ENCODE measurements around the gene NEO1.

The NEO1 gene

DNA sequence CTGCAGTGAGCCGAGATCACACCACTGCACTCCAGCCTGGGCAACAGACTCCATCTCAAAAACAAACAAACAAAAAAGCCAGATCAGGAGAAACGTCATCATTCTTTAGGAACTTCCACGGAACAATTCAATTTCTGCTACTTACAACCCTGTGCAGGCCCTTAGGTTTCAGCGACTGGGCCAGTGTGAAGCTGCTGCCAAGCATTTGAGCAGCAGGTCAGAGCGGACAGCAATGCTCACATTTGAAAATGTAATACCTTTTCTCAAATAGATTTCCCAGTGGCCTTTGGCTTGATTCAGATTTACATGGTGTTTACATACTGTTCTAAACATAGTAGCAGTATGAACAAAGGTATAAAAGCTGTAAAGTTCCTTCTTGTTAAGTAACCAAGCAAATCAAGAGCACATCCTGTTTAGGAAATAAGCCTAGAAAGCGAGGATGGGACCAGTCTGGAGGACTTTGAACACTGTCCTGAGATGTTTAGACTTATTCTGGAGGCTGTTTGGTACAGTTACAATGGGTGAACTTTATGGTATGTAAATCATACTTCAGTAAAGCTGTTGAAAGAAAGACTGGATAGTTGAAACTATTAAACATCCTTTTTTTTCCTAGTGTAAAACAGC, 175.3 kb downstream of the NEO1 start:
- TF ChIP-seq FOXP2 (optimal IDR thresholded peaks at IDR 0.05; ENCODE audit: control extremely low read depth, extremely low read length, insufficient read depth) (no peak), EZH2 (IDR thresholded peaks at IDR 0.05) (no peak), POLR2AphosphoS5 (IDR thresholded peaks at IDR 0.05; ENCODE audit: borderline replicate concordance, low read depth, low read length) (no peak)
- no peak for DNase-seq (ENCODE audit: low read depth, low spot score)
- H3K9ac ChIP-seq (ENCODE audit: insufficient read length): no peak overlapping the region
- no peak overlapping the region for H3K4me3 ChIP-seq
- H3K27ac ChIP-seq: no peak overlapping the region
- H3K9me3 ChIP-seq (ENCODE audit: low read depth, low read length): no peaks in the 10 kb centered on the region
- no peaks in the 10 kb centered on the region for H3K36me3 ChIP-seq (ENCODE audit: insufficient read depth, low read length)

DNA sequence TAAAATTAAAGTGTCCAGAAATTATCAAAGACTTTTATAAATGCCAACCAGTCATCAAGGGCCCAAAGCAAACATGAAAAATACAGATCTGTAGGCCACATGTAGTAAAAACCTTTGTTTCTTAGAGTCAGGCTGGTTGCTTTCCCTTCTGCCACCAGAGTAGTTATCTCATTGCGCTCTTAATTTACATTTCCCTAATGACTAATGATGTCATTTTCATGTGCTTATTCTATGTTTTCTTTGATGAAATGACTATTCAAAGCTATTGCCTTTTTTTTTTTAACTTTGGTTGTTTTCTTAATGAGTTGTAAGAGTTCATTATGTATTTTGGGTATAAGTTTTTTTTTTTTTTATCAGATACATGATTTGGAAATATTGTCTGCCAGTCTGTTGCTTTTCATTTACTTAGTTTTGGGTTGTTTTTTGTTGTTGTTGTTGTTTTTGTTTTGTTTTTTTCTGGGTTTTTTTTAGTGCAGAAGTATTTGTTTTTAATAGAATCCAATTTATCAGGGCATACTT, 175.9 kb downstream of the NEO1 start:
- Histone ChIP-seq H3K27ac (no peak overlapping the region), H3K9ac (ENCODE audit: insufficient read length) (no peak overlapping the region), H3K9me3 (ENCODE audit: low read depth, low read length) (no peaks in the 10 kb centered on the region), H3K36me3 (ENCODE audit: insufficient read depth, low read length) (no peaks in the 10 kb centered on the region), H3K4me3 (no peak overlapping the region)
- no peak for DNase-seq (ENCODE audit: low read depth, low spot score)
- TF ChIP-seq POLR2AphosphoS5 (IDR thresholded peaks at IDR 0.05; ENCODE audit: borderline replicate concordance, low read depth, low read length) (no peak), EZH2 (IDR thresholded peaks at IDR 0.05) (no peak), FOXP2 (optimal IDR thresholded peaks at IDR 0.05; ENCODE audit: control extremely low read depth, extremely low read length, insufficient read depth) (no peak)

DNA sequence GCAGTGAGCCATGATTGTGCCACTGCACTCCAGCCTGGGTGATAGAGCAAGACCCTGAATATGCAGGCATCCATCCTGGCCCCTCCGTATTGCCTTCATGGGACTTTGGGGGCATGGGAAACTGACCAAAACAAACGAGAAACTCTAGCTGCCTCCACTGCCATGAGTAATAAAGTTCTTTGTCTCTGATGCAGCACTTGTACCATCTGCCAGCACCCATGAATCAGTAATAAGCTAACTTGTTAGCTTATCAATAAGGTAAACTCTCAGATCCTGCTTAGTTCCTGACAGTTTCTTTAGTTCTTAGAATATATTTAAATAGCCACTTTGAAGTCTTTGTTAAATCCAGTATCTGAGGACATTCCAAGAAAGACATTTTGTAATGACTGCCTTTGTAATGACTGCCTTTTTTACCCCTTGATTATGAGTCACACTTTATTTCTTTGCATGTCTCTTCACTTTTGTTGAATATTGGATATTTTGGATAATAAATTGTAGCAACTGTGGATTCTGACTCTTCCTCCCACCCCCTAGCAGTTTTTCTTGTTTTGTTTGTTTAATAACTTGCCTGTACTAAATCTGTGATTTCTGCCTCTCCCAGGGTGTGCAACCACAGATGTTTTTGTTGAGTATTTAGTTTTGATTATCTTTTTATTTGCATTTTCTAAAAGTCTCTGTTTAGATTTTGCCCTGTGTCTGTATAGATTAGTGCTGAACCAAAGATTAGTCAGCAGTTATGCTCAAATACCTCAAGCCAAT, 179.6 kb downstream of the NEO1 start:
- Histone ChIP-seq H3K9me3 (ENCODE audit: low read depth, low read length) (no peaks in the 10 kb centered on the region), H3K4me3 (no peak overlapping the region), H3K27ac (no peak overlapping the region), H3K36me3 (ENCODE audit: insufficient read depth, low read length) (no peaks in the 10 kb centered on the region), H3K9ac (ENCODE audit: insufficient read length) (no peak overlapping the region)
- DNase-seq (ENCODE audit: low read depth, low spot score): no peak
- TF ChIP-seq EZH2 (IDR thresholded peaks at IDR 0.05): no peak
- TF ChIP-seq POLR2AphosphoS5 (IDR thresholded peaks at IDR 0.05; ENCODE audit: borderline replicate concordance, low read depth, low read length): no peak
- no peak for TF ChIP-seq FOXP2 (optimal IDR thresholded peaks at IDR 0.05; ENCODE audit: control extremely low read depth, extremely low read length, insufficient read depth)

DNA sequence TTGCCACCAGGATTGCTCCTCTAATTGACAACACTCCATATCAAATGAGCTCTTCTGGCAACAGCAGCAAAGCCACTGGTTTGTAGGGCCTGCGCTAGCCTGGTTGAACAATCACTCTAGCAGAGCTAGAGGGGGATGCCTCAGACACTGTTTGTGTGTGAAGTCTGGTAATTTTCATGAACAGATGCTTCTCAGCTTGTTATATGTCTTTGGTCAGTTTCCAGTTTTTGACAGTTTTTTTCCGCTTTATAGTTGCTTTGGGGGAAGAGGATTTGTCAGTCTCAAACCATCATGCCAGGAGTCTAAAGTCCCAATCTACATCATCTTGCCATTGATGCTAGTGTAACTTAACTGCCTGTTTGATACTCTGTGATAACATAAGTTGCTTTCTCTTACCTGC, 180.5 kb downstream of the NEO1 start:
- Histone ChIP-seq H3K36me3 (ENCODE audit: insufficient read depth, low read length) (no peaks in the 10 kb centered on the region), H3K9ac (ENCODE audit: insufficient read length) (no peak overlapping the region), H3K4me3 (no peak overlapping the region), H3K9me3 (ENCODE audit: low read depth, low read length) (no peaks in the 10 kb centered on the region), H3K27ac (no peak overlapping the region)
- DNase-seq (ENCODE audit: low read depth, low spot score): no peak
- TF ChIP-seq FOXP2 (optimal IDR thresholded peaks at IDR 0.05; ENCODE audit: control extremely low read depth, extremely low read length, insufficient read depth) (no peak), EZH2 (IDR thresholded peaks at IDR 0.05) (no peak), POLR2AphosphoS5 (IDR thresholded peaks at IDR 0.05; ENCODE audit: borderline replicate concordance, low read depth, low read length) (no peak)

DNA sequence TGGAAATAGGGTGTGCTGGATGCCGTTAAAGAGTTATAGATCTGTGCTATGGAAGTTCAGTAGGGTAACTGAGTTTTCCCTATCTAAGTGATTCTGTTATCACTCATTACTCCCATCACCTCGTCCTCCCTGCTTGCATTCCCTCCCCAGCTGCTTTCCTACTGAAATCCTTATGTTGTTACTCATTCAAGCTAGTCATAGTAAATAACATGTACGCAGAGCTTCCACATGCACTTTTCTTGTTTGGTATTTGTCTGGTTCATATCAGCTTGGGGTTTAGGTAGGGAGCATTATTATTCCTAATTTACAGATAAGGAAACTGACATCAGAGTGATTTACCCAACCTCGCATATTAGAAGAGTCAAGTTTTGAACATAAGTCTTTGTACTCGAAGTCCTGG, 181.4 kb downstream of the NEO1 start:
- H3K27ac ChIP-seq: no peak overlapping the region
- H3K36me3 ChIP-seq (ENCODE audit: insufficient read depth, low read length): no peaks in the 10 kb centered on the region
- no peak for DNase-seq (ENCODE audit: low read depth, low spot score)
- H3K9ac ChIP-seq (ENCODE audit: insufficient read length): no peak overlapping the region
- no peaks in the 10 kb centered on the region for H3K9me3 ChIP-seq (ENCODE audit: low read depth, low read length)
- no peak for TF ChIP-seq EZH2 (IDR thresholded peaks at IDR 0.05)
- no peak for TF ChIP-seq POLR2AphosphoS5 (IDR thresholded peaks at IDR 0.05; ENCODE audit: borderline replicate concordance, low read depth, low read length)
- no peak for TF ChIP-seq FOXP2 (optimal IDR thresholded peaks at IDR 0.05; ENCODE audit: control extremely low read depth, extremely low read length, insufficient read depth)
- no peak overlapping the region for H3K4me3 ChIP-seq

DNA sequence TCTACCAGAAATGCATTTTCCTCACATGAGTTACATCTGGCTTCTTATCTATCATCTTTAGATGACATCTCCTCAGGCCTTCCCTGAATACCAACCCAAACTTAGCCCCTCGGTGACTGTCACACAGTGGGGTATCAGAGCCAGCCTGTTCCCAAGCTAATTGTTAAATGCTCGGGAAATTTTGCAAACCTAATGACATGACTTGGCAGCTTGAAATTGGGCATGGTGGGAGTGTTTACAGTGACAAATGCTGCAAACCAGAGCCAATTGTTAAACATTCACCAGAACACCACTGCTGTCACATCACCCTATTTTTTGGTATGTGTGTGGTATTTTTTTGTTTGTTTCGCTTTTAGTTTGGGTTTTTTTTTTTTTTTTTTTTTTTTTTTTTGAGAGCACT, 185.6 kb downstream of the NEO1 start:
- Histone ChIP-seq H3K4me3 (no peak overlapping the region), H3K27ac (no peak overlapping the region)
- no peak for TF ChIP-seq POLR2AphosphoS5 (IDR thresholded peaks at IDR 0.05; ENCODE audit: borderline replicate concordance, low read depth, low read length)
- TF ChIP-seq FOXP2 (optimal IDR thresholded peaks at IDR 0.05; ENCODE audit: control extremely low read depth, extremely low read length, insufficient read depth): no peak
- no peak for TF ChIP-seq EZH2 (IDR thresholded peaks at IDR 0.05)

DNA sequence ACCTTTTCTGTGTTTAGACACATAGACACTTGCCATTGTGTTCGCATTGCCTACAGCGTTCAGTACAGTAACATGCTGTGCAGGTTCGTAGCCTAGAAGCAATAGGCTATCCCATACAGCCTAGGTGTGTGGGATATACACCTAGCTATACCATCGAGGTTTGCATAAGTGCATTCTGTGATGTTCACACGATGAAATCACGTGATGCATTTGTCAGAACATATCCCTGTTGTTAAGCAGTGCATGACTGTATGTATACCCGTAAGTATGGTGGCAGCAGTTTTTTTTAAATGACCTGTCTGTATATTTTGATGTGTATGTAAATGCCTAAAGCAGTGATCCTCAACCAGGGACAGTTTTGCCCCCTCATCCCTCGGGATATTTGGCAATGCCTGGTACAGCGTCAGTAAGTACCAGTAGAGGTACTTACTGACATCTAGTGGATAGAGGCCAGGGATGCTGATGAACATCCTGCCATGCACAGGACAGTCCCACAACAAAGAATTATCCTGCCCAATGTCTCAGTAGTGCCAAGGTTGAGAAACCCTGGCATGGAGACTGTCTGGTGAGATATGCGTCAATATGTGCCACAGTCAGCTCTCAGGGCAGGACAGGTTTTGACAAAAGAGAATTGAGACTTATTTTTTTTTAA, 187.4 kb downstream of the NEO1 start:
- Histone ChIP-seq H3K9me3 (ENCODE audit: low read depth, low read length) (no peaks in the 10 kb centered on the region), H3K9ac (ENCODE audit: insufficient read length) (no peak overlapping the region), H3K27ac (no peak overlapping the region), H3K36me3 (ENCODE audit: insufficient read depth, low read length) (no peaks in the 10 kb centered on the region), H3K4me3 (no peak overlapping the region)
- DNase-seq (ENCODE audit: low read depth, low spot score): no peak
- TF ChIP-seq POLR2AphosphoS5 (IDR thresholded peaks at IDR 0.05; ENCODE audit: borderline replicate concordance, low read depth, low read length) (no peak), FOXP2 (optimal IDR thresholded peaks at IDR 0.05; ENCODE audit: control extremely low read depth, extremely low read length, insufficient read depth) (no peak), EZH2 (IDR thresholded peaks at IDR 0.05) (no peak)

More for the DNA sequence above, 185.6 kb downstream of the NEO1 start:
- Histone ChIP-seq H3K9ac (ENCODE audit: insufficient read length) (peak overlapping the region; percentile 19), H3K9me3 (ENCODE audit: low read depth, low read length) (no peaks in the 10 kb centered on the region), H3K36me3 (ENCODE audit: insufficient read depth, low read length) (no peaks in the 10 kb centered on the region)
- no peak for DNase-seq (ENCODE audit: low read depth, low spot score)

- Histone ChIP-seq H3K4me3 (no peak overlapping the region), H3K36me3 (ENCODE audit: insufficient read depth, low read length) (no peaks in the 10 kb centered on the region), H3K9me3 (ENCODE audit: low read depth, low read length) (no peaks in the 10 kb centered on the region), H3K9ac (ENCODE audit: insufficient read length) (no peak overlapping the region), H3K27ac (no peak overlapping the region)
- no peak for TF ChIP-seq POLR2AphosphoS5 (IDR thresholded peaks at IDR 0.05; ENCODE audit: borderline replicate concordance, low read depth, low read length)
- no peak for TF ChIP-seq FOXP2 (optimal IDR thresholded peaks at IDR 0.05; ENCODE audit: control extremely low read depth, extremely low read length, insufficient read depth)
- TF ChIP-seq EZH2 (IDR thresholded peaks at IDR 0.05): no peak
- peak; percentile 45 for DNase-seq (ENCODE audit: low read depth, low spot score)
Measured at GRCh38 chr15:73240866-73241499, 188.7 kb downstream of the NEO1 start.

Data from SK-N-MC (cell line).